Pancreas (tissue), 10 donors: ENCODE data around the gene CHST12. TPM values are rescaled to one million over a fixed set of nuclear protein-coding genes. Genes with fewer than 3 reads are reported as not detected.
"Not testable (repeated sequence)": the region's sequence is repeated elsewhere in the genome, so short reads cannot be mapped to it uniquely, and the experiment has no call there.

ENCODE experiments used
- ATAC-seq, 4 donors: fragments of 200-7000 bp; cut with Tn5 transposase; one replicate each; pipeline versions ENCODE4 v1.8.0 to v1.9.1; 2020; ENCODE audit warnings: mild to moderate bottlenecking in 4 of 4, moderate library complexity in 4 of 4
- DNase-seq, 6 donors: peaks; one replicate each; pipeline ENCODE4 v3.0.0-alpha.2; 2020
- FAIRE-seq: peaks from 2 replicates; lab custom pipeline; 2012; peaks lifted over from hg19 to GRCh38; lab: Jason Lieb, UNC
- H3K27ac ChIP-seq, 4 donors: fragments of 200-600 bp; sonication (generic); 1 replicate in 3 of 4; 2 replicates in 1 of 4; pipeline versions ENCODE4 v1.5.0 to v1.8.0; 2020
- H3K27me3 ChIP-seq, 4 donors: fragments of 200-600 bp; one replicate each; pipeline ENCODE4 v1.8.0; 2021
- H3K36me3 ChIP-seq, 3 donors: fragments of 200-600 bp; sonication (generic) in 1 of 3; one replicate each; pipeline versions ENCODE4 v1.5.0 to v1.8.0; 2020 to 2021
- H3K4me1 ChIP-seq, 3 donors: fragments of 200-600 bp; one replicate each; pipeline ENCODE4 v1.8.0; 2021
- H3K4me3 ChIP-seq, 4 donors: fragments of 200-600 bp; sonication (generic) in 2 of 4; one replicate each; pipeline versions ENCODE4 v1.5.0 to v1.8.0; 2020 to 2021
- H3K9me3 ChIP-seq, 4 donors: fragments of 200-600 bp; one replicate each; pipeline ENCODE4 v1.8.0; 2021
- CTCF ChIP-seq, 4 donors: fragments of 200-600 bp; sonication (generic) in 3 of 4; IDR thresholded peaks; one replicate each; pipeline versions ENCODE4 v1.5.0 to v1.8.0; 2021; ENCODE audit warnings: antibody characterized with exemption in 4 of 4
- WGBS, 2 donors: extraction: QIAGEN DNeasy Blood & Tissue Kit; methylation state at CpG; one replicate each; pipeline ENCODE4 v1.1.7; 2013; 5-methylcytosine and 5-hydroxymethylcytosine counted together
- intact Hi-C, 3 donors: fragments of 100-400 bp; cut with DNase I; formaldehyde crosslinking; loops; one replicate each; pipeline versions ENCODE4 v1.11.1 to v1.14.2; 2022
- polyA plus RNA-seq, 2 donors: library from polyadenylated mRNA; stranded (reverse); fragments of 200-250 nt; gene quantifications; one replicate each; pipeline ENCODE4 v1.2.3, GENCODE V29; 2013
- total RNA-seq, 6 donors: library from RNA; stranded (reverse); fragmentation: NEBNext Ultra II Directional in 4 of 6; extraction: Animal tissue kit (Norgen Biotek cat#: 25700) in 4 of 6; gene quantifications; one replicate each; pipeline versions ENCODE4 v1.2.1 to v1.2.4, GENCODE V29; 2021 to 2023
- donor health status: healthy with polysubstance abuse.
- donor health status: DM: no; HTN: no; CAD: no; lungs with moderate emphysema.
- donor health status: DM: no; HTN: no; CAD: no.
- donor health status: control.
- donor health status: control.
- donor health status: Bipolar disorder and iron deficiency.
- donor health status: DM: yes; HTN: yes; CAD: no.
- donor health status: DM: no; HTN: no; CAD: no.
- donor health status: DM: no; HTN: no; CAD: no.
- donor health status: DM: yes; HTN: yes; CAD: no.

Gene CHST12
- total and polyA plus RNA-seq, 8 donors = 7.0 to 13.2 (median 8.2) TPM

- DNase-seq (peak; percentile 67 to 94 (median 79)), FAIRE-seq (no peak), ATAC-seq (peak; percentile 76 to 88 (median 82))
- intact Hi-C loops = no loop called here
- whole genome bisulfite sequencing, 2 donors = 49 to 59% methylated on average over 27 of the region's 27 CpGs
- Histone ChIP-seq H3K36me3 (peaks cover 0 to 88% (median 55%) of the 10 kb centered on the region in 3 donors), H3K27me3 (no peaks in the 10 kb centered on the region), H3K27ac (peak overlapping the region; percentile 33 to 62 (median 53)), H3K4me3 (no peak overlapping the region), H3K4me1 (peaks cover 0 to 21% (median 10%) of the 10 kb centered on the region in 3 donors), H3K9me3 (no peaks in the 10 kb centered on the region)
- TF ChIP-seq CTCF (IDR thresholded peaks at IDR 0.05) = no peak
Observed at GRCh38 chr7:2376351-2377154, 26.9 kb upstream of the CHST12 start.

GRCh38 chr7:2377492-2377891 lies 25.9 kb upstream of the CHST12 start:
- intact Hi-C loops, FAIRE-seq, H3K27ac ChIP-seq, H3K27me3 ChIP-seq, H3K4me3 ChIP-seq, ATAC-seq, H3K9me3 ChIP-seq: not testable (repeated sequence)
- peak in 1 of 6 donors; percentile 34 for DNase-seq
- WGBS, 2 donors = 94 to 97% methylated on average over 11 to 14 of the region's 18 CpGs
- Histone ChIP-seq H3K4me1 (peaks cover 0 to 21% (median 10%) of the 10 kb centered on the region in 3 donors), H3K36me3 (peaks cover 0 to 79% (median 46%) of the 10 kb centered on the region in 3 donors)

GRCh38 chr7:2378125-2378524 lies 25.3 kb upstream of the CHST12 start:
- FAIRE-seq, H3K4me3 ChIP-seq, H3K9me3 ChIP-seq, H3K27ac ChIP-seq, ATAC-seq, H3K27me3 ChIP-seq, intact Hi-C loops: not testable (repeated sequence)
- peaks cover 0 to 21% (median 10%) of the 10 kb centered on the region in 3 donors for H3K4me1 ChIP-seq
- H3K36me3 ChIP-seq = peaks cover 0 to 76% (median 40%) of the 10 kb centered on the region in 3 donors
- DNase-seq = peak in 1 of 6 donors; percentile 28
- 95 to 96% methylated on average over 13 to 15 of the region's 18 CpGs for WGBS, 2 donors

GRCh38 chr7:2379161-2379560 lies 24.2 kb upstream of the CHST12 start:
- H3K4me1 ChIP-seq = peaks cover 0 to 21% (median 10%) of the 10 kb centered on the region in 3 donors
- 94 to 95% methylated on average over 20 of the region's 20 CpGs for WGBS, 2 donors
- no peak overlapping the region for H3K4me3 ChIP-seq
- no peak overlapping the region for H3K27ac ChIP-seq
- ATAC-seq (no peak), DNase-seq (peak in 1 of 6 donors; percentile 53), FAIRE-seq (no peak)
- TF ChIP-seq CTCF (IDR thresholded peaks at IDR 0.05) = no peak
- H3K27me3 ChIP-seq = no peaks in the 10 kb centered on the region
- H3K9me3 ChIP-seq = no peaks in the 10 kb centered on the region
- intact Hi-C loops = no loop called here
- H3K36me3 ChIP-seq = peaks cover 0 to 66% (median 35%) of the 10 kb centered on the region in 3 donors

- no peak overlapping the region for H3K4me3 ChIP-seq
- WGBS, 2 donors = 93 to 95% methylated on average over 34 of the region's 34 CpGs
- no peaks in the 10 kb centered on the region for H3K27me3 ChIP-seq
- TF ChIP-seq CTCF (IDR thresholded peaks at IDR 0.05) = no peak
- intact Hi-C loops = no loop called here
- ATAC-seq (no peak), FAIRE-seq (no peak), DNase-seq (peak in 1 of 6 donors; percentile 75)
- peaks cover 0 to 58% (median 32%) of the 10 kb centered on the region in 3 donors for H3K36me3 ChIP-seq
- H3K9me3 ChIP-seq = no peaks in the 10 kb centered on the region
- H3K27ac ChIP-seq = no peak overlapping the region
- peaks cover 0 to 21% (median 10%) of the 10 kb centered on the region in 3 donors for H3K4me1 ChIP-seq
Observed at GRCh38 chr7:2379821-2380450, 23.5 kb upstream of the CHST12 start.
